Measurements from ENCODE around the gene UBN1. TPM values are rescaled to one million over a fixed set of nuclear protein-coding genes. Genes with fewer than 3 reads are reported as not detected.
"Not testable (repeated sequence)": the region's sequence is repeated elsewhere in the genome, so short reads cannot be mapped to it uniquely, and the experiment has no call there.

UBN1 gene
- total RNA-seq, 2 experiments from 2014 or later, result 36.7 to 38.9 TPM

DNA sequence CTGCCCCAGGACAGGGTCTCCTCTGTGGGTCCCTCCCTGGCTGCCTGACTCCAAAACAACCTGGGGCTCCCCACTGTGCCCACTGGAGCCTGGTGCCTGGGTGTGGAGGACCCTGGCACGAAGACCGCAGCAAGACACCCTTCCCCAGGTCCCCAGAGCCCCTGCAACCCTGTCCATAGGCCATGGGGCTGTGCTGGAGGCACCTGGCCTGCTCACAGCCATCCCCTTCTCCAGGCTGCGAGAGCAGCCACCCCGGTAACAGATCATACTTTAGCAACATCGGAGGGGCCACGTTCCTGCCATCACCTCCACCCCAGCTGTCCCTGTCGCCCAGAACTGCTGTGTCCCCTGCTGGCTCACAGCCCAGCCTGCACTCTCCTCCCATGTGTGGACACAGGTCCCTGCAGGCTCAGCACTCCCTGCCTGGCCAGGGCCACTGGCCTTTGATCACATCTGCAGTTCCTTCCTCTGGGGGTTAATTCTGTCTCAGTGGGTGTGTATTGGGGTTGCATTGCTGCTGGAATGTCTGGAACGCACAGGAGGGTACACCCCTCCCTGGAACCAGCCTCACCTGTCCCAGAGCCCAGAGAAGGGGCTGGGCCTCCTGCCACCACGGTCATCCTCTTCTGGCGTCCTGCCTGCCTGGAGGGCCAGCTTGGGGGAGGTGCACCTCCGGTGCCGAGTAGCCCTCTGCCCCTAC is 77.5 kb downstream of the UBN1 start:
- POLR2A ChIA-PET, result no interaction called here
- CTCF ChIA-PET, result no interaction called here

DNA sequence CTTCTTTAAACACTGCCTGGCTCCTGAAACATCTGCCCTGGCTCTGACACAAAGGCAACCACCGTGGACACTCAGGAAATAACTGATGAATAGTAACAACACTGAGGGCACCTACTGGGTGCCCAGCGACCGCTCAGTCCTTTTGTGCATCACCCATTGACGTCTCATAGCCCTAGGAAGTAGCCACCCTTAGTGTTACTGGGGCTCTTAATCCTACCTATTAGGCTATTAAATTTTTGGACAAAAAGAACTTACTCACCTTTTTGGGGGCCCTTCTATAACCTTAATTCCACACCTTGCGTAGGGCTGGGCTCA is 78.0 kb downstream of the UBN1 start:
- CTCF ChIA-PET, result no interaction called here

DNA sequence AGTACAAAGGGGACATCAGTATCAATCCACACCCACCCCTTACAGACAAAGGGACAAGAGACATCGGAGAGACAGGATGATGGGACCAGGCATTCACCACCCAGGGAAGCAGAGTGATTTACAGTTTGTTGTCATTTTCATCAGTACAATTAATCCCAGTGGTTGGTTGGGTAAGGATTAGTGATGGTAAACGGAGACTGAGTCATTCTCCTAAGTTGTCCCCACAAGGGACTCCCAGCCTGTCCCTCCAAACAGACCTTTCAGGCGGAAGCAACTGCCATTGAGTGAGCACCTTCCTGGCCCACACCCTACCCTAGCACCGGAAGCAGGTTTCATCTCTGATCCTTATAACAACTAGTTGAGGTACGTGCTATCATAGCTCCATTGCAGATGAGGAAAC is 78.5 kb downstream of the UBN1 start:
- ChIA-PET CTCF (no interaction called here), POLR2A (no interaction called here)

More for the DNA sequence above, 78.0 kb downstream of the UBN1 start:
- POLR2A ChIA-PET, result no interaction called here

DNA sequence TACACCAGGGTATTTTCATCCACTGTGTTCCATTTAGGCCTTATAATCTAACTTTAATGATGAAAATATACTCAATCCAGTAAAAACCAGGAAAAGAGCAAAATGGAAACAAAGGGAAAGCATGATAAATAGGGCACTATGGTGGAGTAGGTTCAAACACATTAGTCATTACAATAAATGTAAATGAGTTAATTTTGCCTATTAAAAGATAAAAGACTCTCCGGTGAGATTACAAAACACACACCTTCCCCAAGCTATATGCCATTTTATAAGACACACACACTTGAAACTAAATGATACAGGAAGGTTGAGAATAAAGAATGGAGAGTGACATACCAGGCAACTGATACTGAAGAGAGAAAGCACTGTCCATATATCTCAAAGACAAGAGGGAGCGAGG is 79.6 kb downstream of the UBN1 start:
- ChIA-PET CTCF (no interaction called here), POLR2A (no interaction called here)

DNA sequence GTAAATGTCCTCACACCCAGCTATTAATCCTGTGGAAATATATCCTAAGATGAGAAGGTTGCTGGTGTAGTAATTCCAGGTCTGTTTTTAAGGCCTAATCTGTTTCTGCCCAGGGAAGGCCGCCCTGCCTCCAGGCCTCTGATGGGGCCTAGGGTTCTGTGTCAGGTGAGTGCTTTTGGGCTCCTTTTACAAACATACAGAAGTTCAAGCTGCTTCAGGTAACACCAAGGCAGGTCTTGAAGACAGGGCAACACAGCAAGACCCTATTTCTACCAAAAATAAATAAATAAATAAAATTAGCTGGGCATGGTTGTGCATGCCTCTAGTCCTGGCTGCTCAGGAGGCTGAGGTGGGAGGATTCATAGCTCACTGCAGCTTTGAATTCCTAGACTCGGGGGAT is 80.4 kb downstream of the UBN1 start:
- ChIA-PET POLR2A (no interaction called here), CTCF (no interaction called here)

DNA sequence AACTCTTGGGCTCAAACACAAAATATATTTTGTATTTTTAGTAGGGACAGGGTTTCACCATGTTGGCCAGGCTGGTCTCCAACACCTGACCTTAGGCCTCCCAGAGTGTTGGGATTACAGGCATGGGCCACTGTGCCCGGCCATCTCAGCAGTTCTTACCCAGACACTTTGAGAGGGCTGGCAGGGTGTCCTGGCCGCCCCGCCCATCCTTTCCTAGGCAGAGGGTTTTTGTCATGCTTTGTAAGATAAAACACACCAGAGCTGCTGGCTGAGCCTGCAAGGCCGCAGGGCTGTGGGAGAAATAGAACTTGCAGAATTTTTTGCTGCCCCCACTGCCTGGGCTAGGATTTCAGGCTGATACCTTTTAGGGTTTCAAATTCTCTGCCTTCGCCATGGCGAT is 80.9 kb downstream of the UBN1 start:
- POLR2A ChIA-PET, result no interaction called here
- CTCF ChIA-PET, result no interaction called here

DNA sequence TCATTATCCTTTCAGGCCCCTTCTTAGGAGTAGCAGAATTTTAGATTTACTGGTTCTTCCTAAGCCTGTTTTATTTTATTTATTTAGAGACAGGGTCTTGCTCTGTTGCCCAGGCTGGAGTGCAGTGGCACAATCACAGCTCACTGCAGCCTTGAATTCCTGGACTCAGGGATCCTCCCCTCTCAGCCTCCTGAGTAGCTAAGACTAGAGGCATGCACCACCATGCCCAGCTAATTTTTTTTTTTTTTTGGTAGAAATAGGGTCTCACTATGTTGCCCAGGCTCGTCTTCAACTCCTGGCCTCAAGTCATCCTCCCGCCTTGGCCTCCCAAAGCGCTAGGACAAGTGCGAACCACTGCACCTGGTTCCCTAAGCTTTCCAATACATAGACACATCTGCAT is 82.3 kb downstream of the UBN1 start:
- CTCF ChIA-PET, result interaction anchor here (0.7 kb wide), 1 partner anchor 591 kb away, joined by 3 read pairs; no protein-coding TSS in a partner anchor
- POLR2A ChIA-PET, result not testable (repeated sequence)

DNA sequence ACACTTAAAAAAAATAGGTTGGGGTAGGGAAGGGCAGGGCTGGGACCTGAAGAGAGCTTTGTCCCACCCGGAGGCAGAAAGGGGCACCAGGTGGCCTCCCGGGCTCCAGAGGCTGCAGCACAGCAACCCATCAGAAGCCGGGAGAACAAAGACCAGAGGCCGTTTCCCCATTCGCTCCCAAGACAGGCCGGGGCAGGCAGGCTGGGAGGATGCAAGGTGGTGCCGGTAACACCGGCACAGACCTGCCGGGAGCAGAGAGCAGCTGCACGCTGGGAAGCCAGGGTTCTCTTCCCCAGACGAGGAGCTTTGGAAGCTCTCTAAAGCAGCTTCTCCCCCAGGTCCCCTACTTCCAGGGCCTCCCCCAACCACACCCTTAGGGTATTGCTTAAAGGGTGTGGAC is 84.1 kb downstream of the UBN1 start:
- CTCF ChIA-PET, result no interaction called here
- POLR2A ChIA-PET, result no interaction called here

Other genes with a start within 250 kb of the UBN1 start
- 10 to 100 TPM; 19.5 to 21.0 TPM for gene UBALD1, start 232.6 kb upstream of the UBN1 start, total RNA-seq
- gene MGRN1, start 222.7 kb upstream of the UBN1 start, total RNA-seq, result 10 to 100 TPM; 61.9 to 64.2 TPM
- 10 to 100 TPM; 34.0 to 34.4 TPM for gene NUDT16L1, start 153.9 kb upstream of the UBN1 start, total RNA-seq
- gene ANKS3, start 113.2 kb upstream of the UBN1 start, total RNA-seq, result 10 to 100 TPM; 16.3 to 17.3 TPM
- gene DNAAF8, start 112.9 kb upstream of the UBN1 start, total RNA-seq, result under 1 TPM; 0.25 to 0.32 TPM
- 10 to 100 TPM in 1 of 2 experiments, 1 to 10 TPM in 1; 10.0 to 12.0 TPM for gene ZNF500, start 80.3 kb upstream of the UBN1 start, total RNA-seq
- gene SEPTIN12, start 59.1 kb upstream of the UBN1 start, total RNA-seq, result not detected
- not detected for gene SMIM22, start 52.1 kb upstream of the UBN1 start, total RNA-seq
- gene ROGDI, start 44.8 kb upstream of the UBN1 start, total RNA-seq, result 1 to 10 TPM; 4.8 to 5.4 TPM
- gene GLYR1, start 193 bp upstream of the UBN1 start, total RNA-seq, result 100 to 1,000 TPM; 101 to 105 TPM
- gene PPL, start 89.7 kb downstream of the UBN1 start, total RNA-seq, result not detected
- gene SEC14L5, start 110.8 kb downstream of the UBN1 start, total RNA-seq, result not detected
- gene NAGPA, start 186.5 kb downstream of the UBN1 start, total RNA-seq, result 10 to 100 TPM; 15.9 to 16.7 TPM
- not detected for gene C16orf89, start 218.5 kb downstream of the UBN1 start, total RNA-seq
- gene ALG1, start 224.4 kb downstream of the UBN1 start, total RNA-seq, result 10 to 100 TPM; 43.8 to 46.5 TPM

Data from activated CD8-positive, alpha-beta memory T cell treated with anti-CD3 and anti-CD28 coated beads for 36 hours (primary cell).